Muscle of arm (tissue), 14 donors: ENCODE measurements around the gene HTT. TPM values are rescaled to one million over a fixed set of nuclear protein-coding genes. Genes with fewer than 3 reads are reported as not detected.
A peak's percentile ranks its signal among the peaks of the same experiment; 100 is the strongest.

Source experiments
- DNase-seq: peaks from one replicate; pipeline ENCODE4 v3.0.0-alpha.2; 2013
- long read RNA-seq, 11 donors: transcript quantifications; one replicate each; lab custom pipeline, GENCODE V29; 2026
- polyA plus RNA-seq, 12 donors: library from polyadenylated mRNA; unstranded; fragments of 120-200 nt; gene quantifications; one replicate each; pipeline ENCODE4 v1.2.1, GENCODE V29; 2013; ENCODE audit not compliant: insufficient read length in 12 of 12

The HTT gene
- 10 to 100 TPM in 11 of 12 donors, not detected in 1; 17.8 to 54.1 (median 26.4) TPM for polyA plus RNA-seq
- long read RNA-seq, donor 1, partial matches to known transcripts: 6 of 7 reads
- long read RNA-seq, donor 1, other reads (novel, unspliced or antisense): 0 of 7 reads
- long read RNA-seq, donor 2: 0 reads
- long read RNA-seq, donor 3, partial matches to known transcripts: 0 of 1 reads
- long read RNA-seq, donor 3, other reads (novel, unspliced or antisense): 0 of 1 reads
- long read RNA-seq, donor 4: 0 reads
- long read RNA-seq, donor 5: 0 reads
- long read RNA-seq, donor 6: 0 reads
- long read RNA-seq, donor 7: 0 reads
- long read RNA-seq, donor 8: 0 reads
- long read RNA-seq, donor 9: 0 reads
- long read RNA-seq, donor 10: 0 reads
- long read RNA-seq, donor 11: 0 reads

- peak; percentile 93 for DNase-seq
Measured at GRCh38 chr4:3074078-3074845, at the start of gene HTT, which contains the start of gene HTT-AS. HTT (plus strand) TSS chr4:3074681; CDS start chr4:3074826, 145 bp downstream. HTT-AS (minus strand) TSS chr4:3074538.

GRCh38 chr4:3025881-3026280 is 48.6 kb upstream of the HTT start:
- no peak for DNase-seq

- no peak for DNase-seq
Measured at GRCh38 chr4:3026540-3026939, 47.9 kb upstream of the HTT start.

GRCh38 chr4:3029464-3029863 is 45.0 kb upstream of the HTT start:
- DNase-seq: no peak

- DNase-seq: no peak
Measured at GRCh38 chr4:3030566-3031356, 43.7 kb upstream of the HTT start.

GRCh38 chr4:3031357-3032082 is 43.0 kb upstream of the HTT start:
- no peak for DNase-seq

GRCh38 chr4:3034231-3034630 is 40.2 kb upstream of the HTT start:
- no peak for DNase-seq

GRCh38 chr4:3035249-3035648 is 39.2 kb upstream of the HTT start:
- DNase-seq: no peak

- no peak for DNase-seq
Measured at GRCh38 chr4:3035674-3036073, 38.8 kb upstream of the HTT start.

GRCh38 chr4:3036131-3036952 is 38.1 kb upstream of the HTT start:
- DNase-seq: no peak

GRCh38 chr4:3037957-3038461 is 36.5 kb upstream of the HTT start:
- no peak for DNase-seq

GRCh38 chr4:3039706-3040366 is 34.6 kb upstream of the HTT start:
- DNase-seq: no peak

- no peak for DNase-seq
Measured at GRCh38 chr4:3040452-3041191, 33.9 kb upstream of the HTT start.

GRCh38 chr4:3041192-3042142 is 33.0 kb upstream of the HTT start:
- DNase-seq: peak; percentile 58

- no peak for DNase-seq
Measured at GRCh38 chr4:3042226-3042625, 32.3 kb upstream of the HTT start.

GRCh38 chr4:3043282-3044020 is 31.0 kb upstream of the HTT start:
- DNase-seq: no peak
